Measurements from ENCODE around the gene KRTAP10-5.

The KRTAP10-5 gene

DNA sequence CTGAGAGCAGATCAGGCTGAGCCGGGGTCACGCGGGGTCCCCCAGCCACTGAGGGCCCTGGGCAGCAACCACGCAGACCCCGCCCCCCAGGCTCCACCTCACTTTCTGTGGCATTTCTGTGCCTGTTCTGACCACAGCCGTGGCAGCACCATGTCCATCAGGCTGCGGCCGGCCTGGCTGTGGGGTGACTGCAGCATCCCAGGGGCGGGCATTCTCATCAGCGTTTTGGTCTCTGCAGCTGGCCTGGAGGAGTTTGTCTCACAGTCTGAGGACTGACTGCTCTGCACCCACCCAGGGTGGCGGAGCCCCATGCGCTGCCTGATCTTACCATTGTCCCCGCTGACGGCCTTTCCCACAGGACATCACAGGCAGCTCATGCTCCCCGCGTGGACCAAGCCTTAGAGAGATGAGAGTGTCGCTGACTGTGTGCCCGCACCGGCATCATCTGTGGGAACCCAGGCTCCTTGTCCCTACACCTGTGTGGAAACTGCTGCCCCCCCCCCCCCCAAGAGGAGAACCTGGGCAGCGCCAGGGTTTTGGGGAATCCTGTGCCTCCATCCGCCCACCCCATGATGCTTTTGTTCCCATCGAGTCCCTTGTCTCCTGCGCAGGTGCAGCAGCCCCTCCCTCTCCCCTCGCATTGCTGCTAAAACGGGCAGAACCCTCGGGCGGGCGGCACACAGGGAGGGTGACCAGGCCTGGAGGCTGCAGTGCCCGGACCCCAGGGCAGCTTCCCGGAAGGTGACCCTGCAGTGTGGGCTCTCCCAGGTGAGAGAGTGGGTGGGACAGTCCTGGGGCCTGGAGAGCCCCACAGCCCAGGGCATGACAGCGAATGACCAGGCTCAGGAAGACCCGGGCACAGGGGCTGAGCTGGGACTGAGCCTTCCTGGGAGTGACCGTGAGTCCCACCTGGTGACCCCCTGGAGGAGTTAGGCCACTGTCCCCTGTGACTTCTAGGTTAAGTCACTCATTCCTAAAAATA, 42.2 kb downstream of the KRTAP10-5 start:
- Mint-ChIP-seq H3K27me3 (ENCODE audit: low read depth) (peaks cover 5% of the 10 kb centered on the region), H3K4me3 (no peak overlapping the region), H3K9me3 (peaks cover 9% of the 10 kb centered on the region), H3K4me1 (no peaks in the 10 kb centered on the region), H3K27ac (no peak overlapping the region), H3K36me3 (ENCODE audit: low read depth) (no peaks in the 10 kb centered on the region)
- TF ChIP-seq, protein P1, sequence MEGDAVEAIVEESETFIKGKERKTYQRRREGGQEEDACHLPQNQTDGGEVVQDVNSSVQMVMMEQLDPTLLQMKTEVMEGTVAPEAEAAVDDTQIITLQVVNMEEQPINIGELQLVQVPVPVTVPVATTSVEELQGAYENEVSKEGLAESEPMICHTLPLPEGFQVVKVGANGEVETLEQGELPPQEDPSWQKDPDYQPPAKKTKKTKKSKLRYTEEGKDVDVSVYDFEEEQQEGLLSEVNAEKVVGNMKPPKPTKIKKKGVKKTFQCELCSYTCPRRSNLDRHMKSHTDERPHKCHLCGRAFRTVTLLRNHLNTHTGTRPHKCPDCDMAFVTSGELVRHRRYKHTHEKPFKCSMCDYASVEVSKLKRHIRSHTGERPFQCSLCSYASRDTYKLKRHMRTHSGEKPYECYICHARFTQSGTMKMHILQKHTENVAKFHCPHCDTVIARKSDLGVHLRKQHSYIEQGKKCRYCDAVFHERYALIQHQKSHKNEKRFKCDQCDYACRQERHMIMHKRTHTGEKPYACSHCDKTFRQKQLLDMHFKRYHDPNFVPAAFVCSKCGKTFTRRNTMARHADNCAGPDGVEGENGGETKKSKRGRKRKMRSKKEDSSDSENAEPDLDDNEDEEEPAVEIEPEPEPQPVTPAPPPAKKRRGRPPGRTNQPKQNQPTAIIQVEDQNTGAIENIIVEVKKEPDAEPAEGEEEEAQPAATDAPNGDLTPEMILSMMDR (IDR thresholded peaks at IDR 0.05; ENCODE audit: unreplicated experiment in 3 of 3) = no peak

DNA sequence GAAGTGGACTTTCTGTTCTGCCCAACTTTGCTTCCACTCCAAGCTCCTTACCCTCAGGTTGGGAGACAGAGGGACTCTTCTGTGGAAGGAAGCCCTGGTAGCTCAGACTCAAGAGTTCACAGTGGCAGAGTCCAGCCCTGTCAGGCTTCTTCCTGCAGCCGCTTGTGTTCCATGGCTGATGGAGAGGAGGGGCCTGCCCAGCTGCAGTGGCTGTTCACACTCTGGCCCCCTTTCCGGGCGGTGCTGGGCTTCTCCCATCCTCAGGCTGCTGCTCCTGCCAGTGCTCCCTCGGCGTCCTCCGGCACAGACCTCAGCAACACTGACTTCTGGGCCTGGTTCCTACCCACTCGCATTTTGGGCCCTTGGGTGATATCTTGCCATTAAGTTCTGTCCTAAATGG, 44.4 kb downstream of the KRTAP10-5 start:
- Mint-ChIP-seq H3K4me3 (no peak overlapping the region), H3K27ac (no peak overlapping the region), H3K4me1 (no peaks in the 10 kb centered on the region), H3K9me3 (peaks cover 4% of the 10 kb centered on the region), H3K36me3 (ENCODE audit: low read depth) (no peaks in the 10 kb centered on the region), H3K27me3 (ENCODE audit: low read depth) (peaks cover 10% of the 10 kb centered on the region)
- TF ChIP-seq, protein P1 (IDR thresholded peaks at IDR 0.05; ENCODE audit: unreplicated experiment in 3 of 3) = no peak

DNA sequence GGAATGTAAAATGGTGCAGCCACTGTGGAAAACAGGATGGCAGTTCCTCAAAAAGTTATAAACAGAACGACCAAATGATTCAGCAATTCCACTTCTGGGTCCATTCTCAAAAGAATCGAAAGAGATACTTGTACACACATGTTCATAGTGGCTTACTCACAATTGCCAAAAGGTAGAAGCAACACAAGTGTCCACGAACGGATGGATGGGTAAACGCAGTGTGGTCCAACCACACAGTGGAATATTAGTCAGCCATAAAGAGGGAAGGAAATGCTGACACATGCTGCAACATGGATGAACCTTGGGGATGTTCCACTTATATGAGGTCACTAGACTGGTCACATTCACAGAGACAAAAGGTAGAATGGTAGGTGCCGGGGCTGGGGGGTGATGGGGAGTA, 45.7 kb downstream of the KRTAP10-5 start:
- TF ChIP-seq, protein P1 (IDR thresholded peaks at IDR 0.05; ENCODE audit: unreplicated experiment in 3 of 3) = no peak
- Mint-ChIP-seq H3K9me3 (peaks cover 3% of the 10 kb centered on the region), H3K27ac (no peak overlapping the region), H3K4me1 (no peaks in the 10 kb centered on the region), H3K4me3 (no peak overlapping the region), H3K27me3 (ENCODE audit: low read depth) (peaks cover 16% of the 10 kb centered on the region), H3K36me3 (ENCODE audit: low read depth) (no peaks in the 10 kb centered on the region)

GRCh38 chr21:44533891-44534627, 46.3 kb downstream of the KRTAP10-5 start:
- H3K4me1 Mint-ChIP-seq = no peaks in the 10 kb centered on the region
- H3K4me3 Mint-ChIP-seq = no peak overlapping the region
- H3K9me3 Mint-ChIP-seq = peaks cover 3% of the 10 kb centered on the region
- peaks cover 16% of the 10 kb centered on the region for H3K27me3 Mint-ChIP-seq (ENCODE audit: low read depth)
- H3K36me3 Mint-ChIP-seq (ENCODE audit: low read depth) = no peaks in the 10 kb centered on the region
- TF ChIP-seq, protein P1 (IDR thresholded peaks at IDR 0.05; ENCODE audit: unreplicated experiment in 3 of 3) = no peak
- H3K27ac Mint-ChIP-seq = no peak overlapping the region

DNA sequence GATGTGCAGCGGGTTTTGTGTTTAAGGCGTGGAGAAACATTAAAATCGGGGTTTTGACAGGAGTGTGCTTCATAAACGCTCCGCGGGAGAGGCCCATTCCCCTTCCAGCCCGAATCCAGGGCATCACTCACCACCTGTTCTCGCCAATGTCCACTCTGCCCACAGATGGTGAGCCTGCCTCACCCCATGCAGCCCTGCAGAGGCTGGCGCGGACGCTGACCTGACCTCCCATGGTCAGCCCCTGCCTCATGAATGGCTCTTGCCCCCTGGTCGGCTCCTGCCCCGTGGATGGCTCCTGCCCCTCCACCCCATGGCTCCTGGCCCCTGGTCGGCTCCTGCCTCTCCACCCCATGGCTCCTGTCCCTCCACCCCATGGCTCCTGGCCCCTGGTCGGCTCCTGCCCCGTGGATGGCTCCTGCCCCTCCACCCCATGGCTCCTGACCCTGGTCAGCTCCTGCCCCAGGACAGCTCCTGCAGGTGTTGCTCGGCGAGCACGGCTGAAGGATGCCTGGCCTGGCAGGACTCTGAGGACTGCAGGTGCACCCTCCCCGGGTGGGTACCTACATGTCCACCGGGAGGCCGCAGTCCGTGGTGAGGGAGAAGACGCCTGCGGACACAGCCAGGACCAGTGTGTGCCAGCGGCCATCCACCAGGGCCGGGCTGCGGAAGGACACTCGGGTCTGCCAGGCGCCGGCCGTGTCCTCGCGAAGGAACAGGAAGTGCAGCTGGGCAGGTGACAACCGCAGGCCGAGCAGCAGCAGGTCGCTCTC, 47.1 kb downstream of the KRTAP10-5 start:
- H3K27ac Mint-ChIP-seq = no peak overlapping the region
- no peaks in the 10 kb centered on the region for H3K4me1 Mint-ChIP-seq
- no peak overlapping the region for H3K4me3 Mint-ChIP-seq
- peaks cover 3% of the 10 kb centered on the region for H3K9me3 Mint-ChIP-seq
- H3K36me3 Mint-ChIP-seq (ENCODE audit: low read depth) = no peaks in the 10 kb centered on the region
- TF ChIP-seq, protein P1 (IDR thresholded peaks at IDR 0.05; ENCODE audit: unreplicated experiment in 3 of 3) = no peak
- H3K27me3 Mint-ChIP-seq (ENCODE audit: low read depth) = peaks cover 16% of the 10 kb centered on the region

Data from nephron (organoid).